ENCODE results near the gene VAV2.

The VAV2 gene

GRCh38 chr9:134027561-134027960 is 35.4 kb upstream of the VAV2 start:
- no peak for DNase-seq (ENCODE audit: low read depth in 2 of 2)

GRCh38 chr9:134026981-134027380 is 34.9 kb upstream of the VAV2 start:
- DNase-seq (ENCODE audit: low read depth in 2 of 2), result no peak

GRCh38 chr9:134026581-134026980 is 34.5 kb upstream of the VAV2 start:
- DNase-seq (ENCODE audit: low read depth in 2 of 2), result no peak

GRCh38 chr9:134025606-134026541 is 33.8 kb upstream of the VAV2 start:
- peak; percentile 7 to 14 for DNase-seq (ENCODE audit: low read depth in 2 of 2)

- DNase-seq (ENCODE audit: low read depth in 2 of 2), result peak; percentile 71 to 83
Measured at GRCh38 chr9:134024828-134025605, 32.9 kb upstream of the VAV2 start, which contains the start of gene BRD3OS. Gene BRD3OS (plus strand): TSS chr9:134025481. CDS start chr9:134026748, 1,267 bp downstream.

- no peak for DNase-seq (ENCODE audit: low read depth in 2 of 2)
Measured at GRCh38 chr9:134024214-134024792, 32.2 kb upstream of the VAV2 start.

- no peak for DNase-seq (ENCODE audit: low read depth in 2 of 2)
Measured at GRCh38 chr9:134014946-134015345, 22.8 kb upstream of the VAV2 start.

GRCh38 chr9:134011401-134011800 is 19.3 kb upstream of the VAV2 start:
- no peak for DNase-seq (ENCODE audit: low read depth in 2 of 2)

- no peak for DNase-seq (ENCODE audit: low read depth in 2 of 2)
Measured at GRCh38 chr9:134010310-134011173, 18.4 kb upstream of the VAV2 start.

- no peak for DNase-seq (ENCODE audit: low read depth in 2 of 2)
Measured at GRCh38 chr9:134007571-134007970, 15.4 kb upstream of the VAV2 start.

GRCh38 chr9:134007150-134007549 is 15.0 kb upstream of the VAV2 start:
- no peak for DNase-seq (ENCODE audit: low read depth in 2 of 2)

GRCh38 chr9:134005381-134005780 is 13.3 kb upstream of the VAV2 start:
- no peak for DNase-seq (ENCODE audit: low read depth in 2 of 2)

GRCh38 chr9:134004881-134005280 is 12.8 kb upstream of the VAV2 start:
- DNase-seq (ENCODE audit: low read depth in 2 of 2), result no peak

- DNase-seq (ENCODE audit: low read depth in 2 of 2), result no peak
Measured at GRCh38 chr9:134004131-134004873, 12.2 kb upstream of the VAV2 start.

GRCh38 chr9:134003237-134003636 is 11.1 kb upstream of the VAV2 start:
- no peak for DNase-seq (ENCODE audit: low read depth in 2 of 2)

GRCh38 chr9:134002796-134003195 is 10.7 kb upstream of the VAV2 start:
- DNase-seq (ENCODE audit: low read depth in 2 of 2), result no peak

- no peak for DNase-seq (ENCODE audit: low read depth in 2 of 2)
Measured at GRCh38 chr9:133999851-134000265, 7.7 kb upstream of the VAV2 start.

GRCh38 chr9:133998915-133999595 is 6.9 kb upstream of the VAV2 start:
- DNase-seq (ENCODE audit: low read depth in 2 of 2), result no peak

- DNase-seq (ENCODE audit: low read depth in 2 of 2), result no peak
Measured at GRCh38 chr9:133997584-133997983, 5.5 kb upstream of the VAV2 start.

Data from stimulated activated CD8-positive, alpha-beta memory T cell treated with anti-CD3 and anti-CD28 coated beads, Interleukin-2, amount 100 ng/mL, for 1 hour (primary cell).